ENCODE measurements around the gene SFTPA2. TPM values are rescaled to one million over a fixed set of nuclear protein-coding genes. Genes with fewer than 3 reads are reported as not detected.
"Not testable (repeated sequence)": the region's sequence is repeated elsewhere in the genome, so short reads cannot be mapped to it uniquely, and the experiment has no call there.

Gene SFTPA2
- total and polyA plus RNA-seq, 4 donors: 0.17 TPM; not detected in 3

DNA sequence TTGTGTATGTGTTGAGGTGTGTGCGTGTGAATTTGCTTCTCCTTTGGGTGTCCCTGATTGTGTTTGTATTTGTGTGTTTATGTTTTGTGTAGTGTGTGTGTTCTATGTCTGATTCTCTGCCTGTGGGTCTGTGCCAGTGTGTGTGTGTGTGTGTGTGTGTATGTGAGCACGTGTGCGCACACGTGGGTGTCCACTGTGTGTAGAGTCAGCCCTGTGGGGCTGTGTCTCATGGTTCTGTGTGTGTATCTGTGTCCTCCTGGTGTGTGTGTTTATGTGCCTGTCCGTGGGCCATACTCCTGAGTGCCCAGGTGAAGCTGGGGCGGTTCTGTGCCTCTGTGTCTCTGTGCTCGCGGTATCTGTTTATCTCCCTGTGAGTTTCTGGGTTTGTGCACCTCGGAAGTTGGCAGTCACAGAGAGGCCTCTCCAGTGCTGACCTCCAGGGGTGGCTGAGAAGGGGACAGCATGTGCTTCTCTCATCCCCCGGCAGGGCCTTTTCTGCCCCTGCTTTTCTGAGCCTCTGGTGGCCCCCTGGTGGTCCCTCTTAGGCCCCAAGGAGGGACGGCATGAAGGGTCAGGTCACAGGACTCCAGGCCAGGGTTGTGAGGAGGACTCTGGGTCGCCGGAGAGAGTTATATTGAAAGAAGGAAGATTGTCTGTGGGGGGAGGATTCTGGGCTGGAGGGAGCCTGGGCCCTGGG lies 36.9 kb downstream of the SFTPA2 start:
- H3K9ac ChIP-seq (ENCODE audit: low read depth in 1 of 2, low read length in 2 of 2): not testable (repeated sequence)

DNA sequence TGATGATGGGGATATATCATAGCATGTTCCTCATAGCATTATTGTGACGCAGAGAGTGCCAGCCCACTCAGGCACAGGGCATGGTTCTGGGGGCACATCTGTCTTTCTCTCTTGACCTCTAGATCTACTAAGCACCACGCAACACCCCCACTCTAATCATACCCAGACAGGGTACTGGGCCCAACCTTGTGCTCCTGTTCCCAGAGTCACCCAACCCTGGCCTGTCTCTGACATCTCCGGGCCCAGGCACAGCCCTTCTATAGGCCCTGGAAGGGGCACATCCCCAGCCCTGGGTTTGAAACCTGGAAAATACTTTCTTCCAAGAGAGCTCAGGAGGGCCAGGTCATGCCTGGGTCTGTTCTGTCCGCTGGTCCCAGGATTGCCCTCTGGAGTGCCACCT lies 37.7 kb downstream of the SFTPA2 start:
- H3K9me3 ChIP-seq (ENCODE audit: control insufficient read depth in 4 of 4, low read length in 3 of 4); H3K27me3 ChIP-seq (ENCODE audit: control insufficient read depth in 4 of 4, insufficient read depth in 4 of 4, low read length in 3 of 4); H3K4me1 ChIP-seq (ENCODE audit: control insufficient read depth in 4 of 4, insufficient read depth in 4 of 4, low read length in 3 of 4); H3K9ac ChIP-seq (ENCODE audit: low read depth in 1 of 2, low read length in 2 of 2); H3K4me3 ChIP-seq (ENCODE audit: low read depth in 1 of 3, low read length in 3 of 3); H3K36me3 ChIP-seq (ENCODE audit: control insufficient read depth in 4 of 4, insufficient read depth in 3 of 4, low read depth in 1 of 4, low read length in 3 of 4); DNase-seq (ENCODE audit: low spot score); H3K27ac ChIP-seq (ENCODE audit: low read depth in 1 of 2, low read length in 2 of 2): not testable (repeated sequence)
- 98% methylated on average over 3 of the region's 4 CpGs for WGBS

More for the DNA sequence above, 36.9 kb downstream of the SFTPA2 start:
- not testable (repeated sequence) for DNase-seq (ENCODE audit: low spot score); H3K4me1 ChIP-seq (ENCODE audit: control insufficient read depth in 4 of 4, insufficient read depth in 4 of 4, low read length in 3 of 4); H3K27ac ChIP-seq (ENCODE audit: low read depth in 1 of 2, low read length in 2 of 2); H3K36me3 ChIP-seq (ENCODE audit: control insufficient read depth in 4 of 4, insufficient read depth in 3 of 4, low read depth in 1 of 4, low read length in 3 of 4); H3K4me3 ChIP-seq (ENCODE audit: low read depth in 1 of 3, low read length in 3 of 3); H3K27me3 ChIP-seq (ENCODE audit: control insufficient read depth in 4 of 4, insufficient read depth in 4 of 4, low read length in 3 of 4); H3K9me3 ChIP-seq (ENCODE audit: control insufficient read depth in 4 of 4, low read length in 3 of 4)
- 91% methylated on average over 13 of the region's 13 CpGs for WGBS

DNA sequence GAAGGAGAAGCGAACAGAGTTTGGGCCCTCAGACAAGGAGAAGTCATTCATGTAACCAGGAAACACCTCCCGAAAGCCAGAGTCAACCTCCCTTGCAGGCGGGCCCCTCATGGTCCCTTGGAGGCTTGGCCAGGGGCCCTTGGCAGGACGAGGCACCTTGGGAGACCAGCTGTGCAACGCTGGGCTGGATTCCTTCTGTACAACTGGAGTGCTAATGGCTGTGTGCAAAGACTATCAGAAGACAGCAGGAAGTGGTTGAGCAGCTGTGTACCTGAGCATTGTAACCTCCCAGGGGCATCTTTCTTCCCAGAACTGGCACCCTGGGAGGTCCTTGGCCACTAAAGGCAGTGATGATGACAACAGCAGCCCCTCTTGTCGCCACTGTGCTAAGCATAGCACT lies 38.5 kb downstream of the SFTPA2 start:
- H3K27me3 ChIP-seq (ENCODE audit: control insufficient read depth in 4 of 4, insufficient read depth in 4 of 4, low read length in 3 of 4); H3K4me1 ChIP-seq (ENCODE audit: control insufficient read depth in 4 of 4, insufficient read depth in 4 of 4, low read length in 3 of 4); H3K27ac ChIP-seq (ENCODE audit: low read depth in 1 of 2, low read length in 2 of 2); H3K36me3 ChIP-seq (ENCODE audit: control insufficient read depth in 4 of 4, insufficient read depth in 3 of 4, low read depth in 1 of 4, low read length in 3 of 4); DNase-seq (ENCODE audit: low spot score); H3K9ac ChIP-seq (ENCODE audit: low read depth in 1 of 2, low read length in 2 of 2); H3K9me3 ChIP-seq (ENCODE audit: control insufficient read depth in 4 of 4, low read length in 3 of 4); H3K4me3 ChIP-seq (ENCODE audit: low read depth in 1 of 3, low read length in 3 of 3): not testable (repeated sequence)
- 93% methylated on average over 6 of the region's 6 CpGs for WGBS

DNA sequence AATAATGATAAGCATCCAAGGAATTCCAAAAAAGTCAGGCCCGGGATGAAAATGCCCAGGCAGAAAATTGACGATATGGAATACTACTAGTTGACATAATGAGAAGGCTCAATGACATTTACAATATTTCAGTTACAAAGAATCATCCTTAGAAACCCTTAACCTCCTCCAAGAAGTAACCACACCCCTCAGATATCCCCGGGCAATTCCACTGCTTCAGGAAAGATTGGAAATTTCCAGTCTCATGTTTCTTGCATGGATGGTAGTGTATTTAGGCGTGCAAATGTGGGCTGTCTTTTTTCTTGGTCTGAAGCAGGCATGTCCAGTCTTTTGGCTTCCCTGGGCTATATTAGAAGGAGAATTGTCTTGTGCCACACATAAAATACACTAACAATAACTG lies 42.6 kb downstream of the SFTPA2 start:
- H3K4me3 ChIP-seq (ENCODE audit: low read depth in 1 of 3, low read length in 3 of 3); H3K9ac ChIP-seq (ENCODE audit: low read depth in 1 of 2, low read length in 2 of 2); H3K36me3 ChIP-seq (ENCODE audit: control insufficient read depth in 4 of 4, insufficient read depth in 3 of 4, low read depth in 1 of 4, low read length in 3 of 4); H3K27me3 ChIP-seq (ENCODE audit: control insufficient read depth in 4 of 4, insufficient read depth in 4 of 4, low read length in 3 of 4); H3K27ac ChIP-seq (ENCODE audit: low read depth in 1 of 2, low read length in 2 of 2); H3K9me3 ChIP-seq (ENCODE audit: control insufficient read depth in 4 of 4, low read length in 3 of 4); H3K4me1 ChIP-seq (ENCODE audit: control insufficient read depth in 4 of 4, insufficient read depth in 4 of 4, low read length in 3 of 4); DNase-seq (ENCODE audit: low spot score): not testable (repeated sequence)
- 71% methylated on average over 2 of the region's 4 CpGs for WGBS

DNA sequence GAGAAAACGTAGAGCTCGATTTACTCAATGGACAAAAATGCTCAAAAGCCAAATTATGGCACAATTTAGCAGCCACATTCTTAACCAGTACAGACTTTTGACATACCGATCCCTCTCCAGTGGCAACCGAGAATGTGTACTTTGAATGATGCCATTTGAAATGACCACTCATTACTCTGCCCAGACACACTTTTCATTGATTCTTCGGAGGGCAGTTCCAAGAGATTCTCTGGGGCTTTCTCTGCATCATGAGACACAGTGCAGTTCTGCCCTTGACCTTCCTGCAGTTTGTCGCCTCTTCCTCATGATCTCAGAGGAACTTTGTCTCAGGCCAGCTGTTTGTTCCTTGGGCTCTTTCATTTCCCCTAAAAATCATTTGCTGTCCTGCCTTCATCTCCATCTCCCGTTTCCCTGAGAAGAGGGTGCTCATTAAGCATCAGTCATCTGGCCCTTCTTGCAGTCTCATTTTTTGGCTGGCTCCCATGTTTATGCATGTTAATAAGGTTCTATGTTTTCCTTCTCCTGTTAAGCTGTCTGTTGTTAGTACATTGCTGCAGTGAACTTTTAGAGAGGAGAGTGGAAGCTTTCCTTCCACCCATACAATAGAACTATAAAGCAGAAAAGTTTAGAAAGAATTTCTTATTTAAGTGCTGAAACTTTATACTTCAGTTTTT lies 43.5 kb downstream of the SFTPA2 start:
- not testable (repeated sequence) for DNase-seq (ENCODE audit: low spot score); H3K9ac ChIP-seq (ENCODE audit: low read depth in 1 of 2, low read length in 2 of 2); H3K27me3 ChIP-seq (ENCODE audit: control insufficient read depth in 4 of 4, insufficient read depth in 4 of 4, low read length in 3 of 4); H3K36me3 ChIP-seq (ENCODE audit: control insufficient read depth in 4 of 4, insufficient read depth in 3 of 4, low read depth in 1 of 4, low read length in 3 of 4); H3K4me1 ChIP-seq (ENCODE audit: control insufficient read depth in 4 of 4, insufficient read depth in 4 of 4, low read length in 3 of 4); H3K9me3 ChIP-seq (ENCODE audit: control insufficient read depth in 4 of 4, low read length in 3 of 4); H3K27ac ChIP-seq (ENCODE audit: low read depth in 1 of 2, low read length in 2 of 2); H3K4me3 ChIP-seq (ENCODE audit: low read depth in 1 of 3, low read length in 3 of 3)
- 69% methylated on average over 5 of the region's 7 CpGs for WGBS

DNA sequence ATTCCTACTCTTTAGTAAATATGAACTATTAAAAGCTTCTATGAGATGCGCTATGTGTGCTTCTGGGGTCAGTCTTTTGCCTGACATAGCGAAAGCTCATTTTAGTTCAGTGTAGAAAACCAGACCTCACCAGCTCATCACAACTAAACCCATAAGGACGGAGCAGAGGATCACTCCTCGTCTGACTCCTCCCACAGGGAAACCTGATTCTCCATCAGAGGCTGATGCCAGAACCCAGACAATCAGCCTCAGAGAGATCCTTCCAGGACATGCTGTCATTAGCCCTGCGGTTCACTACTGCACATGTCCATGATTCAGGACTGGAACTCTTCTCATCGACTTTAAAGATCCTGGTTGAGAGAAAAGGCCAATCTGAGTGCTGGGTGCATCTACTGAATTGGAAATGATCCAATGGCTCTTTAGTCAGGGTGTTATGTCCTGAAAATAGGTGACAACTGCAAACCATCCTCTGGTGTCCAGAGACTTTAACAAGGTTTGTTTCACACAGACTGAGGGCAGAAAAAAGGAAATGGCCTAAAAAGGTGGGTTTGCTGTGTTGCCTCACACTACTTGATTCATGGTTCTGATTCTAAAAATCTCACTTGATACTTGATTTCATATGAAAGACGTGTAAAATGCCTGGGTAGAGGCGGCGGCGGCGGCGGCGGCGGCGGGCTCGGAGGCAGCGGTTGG lies 48.2 kb downstream of the SFTPA2 start, which contains the start of gene EIF5AL1:
Gene EIF5AL1, plus strand, starts transcription at position 643 of the 693 bp plus-strand sequence. CDS start 117 bp downstream, outside the sequence.
- WGBS: 93% methylated on average over 15 of the region's 17 CpGs
- not testable (repeated sequence) for H3K9ac ChIP-seq (ENCODE audit: low read depth in 1 of 2, low read length in 2 of 2); H3K4me1 ChIP-seq (ENCODE audit: control insufficient read depth in 4 of 4, insufficient read depth in 4 of 4, low read length in 3 of 4); DNase-seq (ENCODE audit: low spot score); H3K9me3 ChIP-seq (ENCODE audit: control insufficient read depth in 4 of 4, low read length in 3 of 4); H3K27ac ChIP-seq (ENCODE audit: low read depth in 1 of 2, low read length in 2 of 2); H3K4me3 ChIP-seq (ENCODE audit: low read depth in 1 of 3, low read length in 3 of 3); H3K36me3 ChIP-seq (ENCODE audit: control insufficient read depth in 4 of 4, insufficient read depth in 3 of 4, low read depth in 1 of 4, low read length in 3 of 4); H3K27me3 ChIP-seq (ENCODE audit: control insufficient read depth in 4 of 4, insufficient read depth in 4 of 4, low read length in 3 of 4)

DNA sequence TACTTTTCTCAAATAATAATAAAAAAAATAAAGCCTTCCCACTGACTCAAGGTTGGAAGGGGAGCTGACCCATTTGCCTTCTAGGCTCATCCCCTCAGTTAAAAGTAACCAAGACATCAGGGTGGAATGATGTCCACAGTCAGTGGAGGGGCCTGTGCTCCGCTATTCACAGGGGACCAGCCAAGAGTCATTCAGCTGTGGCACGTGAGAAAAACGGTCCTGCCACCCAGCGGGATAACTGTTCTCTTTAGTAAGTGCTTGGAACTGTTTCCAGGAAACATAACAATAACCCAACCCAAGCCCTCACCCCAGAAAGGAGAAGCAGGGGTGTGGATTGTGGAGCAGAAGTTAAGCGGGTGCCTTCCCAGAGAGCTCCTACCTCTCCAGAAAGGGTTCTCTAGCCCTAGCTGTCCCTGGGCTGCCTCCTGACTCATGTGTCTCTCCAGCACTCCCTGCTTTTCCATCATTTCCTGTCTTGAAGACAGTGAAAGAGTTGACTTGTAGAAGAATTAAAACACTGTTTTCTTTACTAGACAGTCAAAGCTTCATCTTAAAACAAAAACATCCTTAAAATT lies 50.2 kb downstream of the SFTPA2 start:
- not testable (repeated sequence) for DNase-seq (ENCODE audit: low spot score); H3K27me3 ChIP-seq (ENCODE audit: control insufficient read depth in 4 of 4, insufficient read depth in 4 of 4, low read length in 3 of 4); H3K9ac ChIP-seq (ENCODE audit: low read depth in 1 of 2, low read length in 2 of 2); H3K4me1 ChIP-seq (ENCODE audit: control insufficient read depth in 4 of 4, insufficient read depth in 4 of 4, low read length in 3 of 4); H3K4me3 ChIP-seq (ENCODE audit: low read depth in 1 of 3, low read length in 3 of 3); H3K36me3 ChIP-seq (ENCODE audit: control insufficient read depth in 4 of 4, insufficient read depth in 3 of 4, low read depth in 1 of 4, low read length in 3 of 4); H3K27ac ChIP-seq (ENCODE audit: low read depth in 1 of 2, low read length in 2 of 2); H3K9me3 ChIP-seq (ENCODE audit: control insufficient read depth in 4 of 4, low read length in 3 of 4)
- 78% methylated on average over 3 of the region's 5 CpGs for WGBS

DNA sequence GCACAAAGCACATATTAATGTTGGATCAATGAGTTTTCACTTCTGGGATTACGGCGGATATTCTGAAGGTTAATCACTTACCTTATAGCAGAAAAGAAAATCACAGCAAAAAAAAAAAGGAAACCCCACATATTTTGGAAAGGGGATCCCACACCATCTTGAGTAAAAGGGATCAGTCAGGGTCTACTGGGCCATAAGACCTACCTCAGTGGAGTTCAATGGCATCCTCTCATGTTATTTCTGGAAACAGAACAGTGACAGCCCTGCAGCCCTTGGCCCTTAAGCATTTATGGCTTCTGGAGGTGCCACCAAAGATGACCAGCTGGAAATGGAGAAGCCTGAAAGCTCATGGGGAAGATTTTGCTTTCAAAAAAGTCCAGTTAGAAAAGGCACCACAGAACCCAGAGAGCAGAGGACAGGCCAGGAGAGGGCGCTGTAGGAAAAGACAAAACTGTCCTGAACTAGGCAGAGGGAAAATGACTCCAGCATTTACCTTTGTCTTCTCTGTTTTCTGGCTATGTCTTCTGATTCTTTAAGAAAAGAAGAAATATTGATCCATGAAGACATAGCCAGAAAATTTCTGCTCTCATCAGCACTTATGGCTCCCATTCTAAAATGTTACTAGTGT lies 50.8 kb downstream of the SFTPA2 start:
- 98% methylated on average over 2 of the region's 3 CpGs for WGBS
- not testable (repeated sequence) for H3K27ac ChIP-seq (ENCODE audit: low read depth in 1 of 2, low read length in 2 of 2); DNase-seq (ENCODE audit: low spot score); H3K36me3 ChIP-seq (ENCODE audit: control insufficient read depth in 4 of 4, insufficient read depth in 3 of 4, low read depth in 1 of 4, low read length in 3 of 4); H3K9ac ChIP-seq (ENCODE audit: low read depth in 1 of 2, low read length in 2 of 2); H3K9me3 ChIP-seq (ENCODE audit: control insufficient read depth in 4 of 4, low read length in 3 of 4); H3K4me1 ChIP-seq (ENCODE audit: control insufficient read depth in 4 of 4, insufficient read depth in 4 of 4, low read length in 3 of 4); H3K4me3 ChIP-seq (ENCODE audit: low read depth in 1 of 3, low read length in 3 of 3); H3K27me3 ChIP-seq (ENCODE audit: control insufficient read depth in 4 of 4, insufficient read depth in 4 of 4, low read length in 3 of 4)
